GM18511 (cell line): Measurements from ENCODE around the gene PAK3.

Experiments used
- ATAC-seq: cut with Tn5 transposase; IDR thresholded peaks from one replicate; pipeline ENCODE4 v1.9.1; 2021; ENCODE audit warnings: mild to moderate bottlenecking, moderate library complexity; ENCODE audit not compliant: unreplicated experiment

Gene PAK3

DNA sequence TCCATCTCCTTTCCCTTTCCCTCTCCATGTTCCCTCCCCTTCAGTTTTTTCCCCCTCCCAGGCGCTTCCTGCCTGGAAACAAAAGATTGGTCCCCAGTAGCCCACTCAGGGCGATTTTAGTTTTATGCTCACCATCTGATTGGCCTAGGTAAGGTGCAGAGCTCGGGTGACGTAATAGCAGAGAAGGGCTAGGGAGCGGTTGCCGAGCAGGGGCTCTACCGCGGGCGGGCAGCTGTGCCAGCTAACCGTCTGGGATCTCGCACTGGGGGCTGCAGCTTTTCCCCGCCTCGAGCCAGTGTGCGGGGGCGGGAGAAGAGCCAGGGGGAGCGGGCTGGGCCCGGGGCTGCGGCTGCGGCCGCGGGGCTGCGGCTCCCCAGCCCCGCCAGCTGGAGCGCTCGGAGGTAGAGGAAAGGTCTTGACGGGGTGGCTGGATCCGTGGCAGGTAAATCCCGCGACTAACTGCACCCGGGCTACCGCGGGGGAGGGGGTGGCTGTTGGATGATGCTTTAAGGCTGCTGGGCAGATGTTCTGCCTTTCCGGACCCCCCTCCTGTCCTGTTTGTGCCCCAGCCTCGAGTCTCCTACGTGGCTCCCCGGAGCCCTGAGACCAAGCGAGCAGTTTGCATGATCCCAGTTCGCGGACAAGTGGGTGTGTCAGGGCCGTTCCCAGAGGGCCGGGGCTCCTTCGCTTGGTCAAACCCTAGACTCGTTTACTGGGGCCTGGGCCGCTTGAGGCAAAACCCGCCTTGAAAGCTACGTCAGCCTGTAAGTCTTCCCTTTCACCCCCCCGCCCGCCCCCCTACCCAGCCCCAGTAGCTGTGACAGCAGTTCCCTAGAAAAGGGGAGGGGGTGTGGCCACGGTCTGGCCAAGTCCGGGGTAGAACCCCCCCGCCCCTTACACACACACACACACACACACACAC, at the start of gene PAK3:
PAK3 (plus strand) TSS at position 218 of the 922 bp plus-strand sequence. CDS start 26,913 bp downstream, outside the sequence.
- peak; percentile 55 for ATAC-seq

DNA sequence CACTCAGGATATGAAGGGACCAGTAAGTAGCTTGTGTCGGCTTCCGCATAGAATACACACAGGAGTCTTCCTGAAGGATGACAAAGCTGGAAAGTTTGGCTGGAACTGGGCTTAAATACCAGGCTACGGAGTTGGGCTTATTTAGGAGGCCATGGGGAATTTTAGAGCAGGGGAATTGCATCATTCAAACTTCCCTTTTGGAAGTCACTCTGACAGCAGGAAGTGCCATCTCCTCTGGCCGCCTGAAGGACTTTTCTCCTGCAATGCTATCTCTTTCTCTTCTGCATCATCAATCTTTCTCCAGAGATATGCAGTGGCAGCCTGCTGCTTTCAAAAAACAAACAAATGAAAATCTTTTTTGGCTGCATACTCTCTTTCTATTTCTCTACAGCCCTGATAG, 48.4 kb upstream of the PAK3 start:
- ATAC-seq, result no peak

DNA sequence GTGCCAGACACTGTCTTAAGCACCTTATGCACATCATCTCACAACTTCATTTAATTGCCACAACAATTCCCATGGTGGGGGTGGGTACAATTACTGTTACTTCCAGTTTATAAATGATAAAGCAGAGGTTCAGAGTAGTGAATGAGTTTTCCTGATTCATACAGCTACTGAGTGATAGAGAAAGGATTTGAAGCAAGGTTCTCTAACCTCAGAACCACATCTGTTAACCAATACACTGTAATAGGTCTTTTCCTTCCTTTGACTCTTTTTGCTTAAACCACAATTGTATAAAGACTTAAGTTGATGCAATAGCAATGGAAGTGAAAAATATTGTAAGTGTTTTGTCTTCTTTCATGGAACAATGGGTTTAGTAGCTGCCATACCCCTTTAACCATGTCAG, 43.5 kb upstream of the PAK3 start:
- ATAC-seq, result no peak

DNA sequence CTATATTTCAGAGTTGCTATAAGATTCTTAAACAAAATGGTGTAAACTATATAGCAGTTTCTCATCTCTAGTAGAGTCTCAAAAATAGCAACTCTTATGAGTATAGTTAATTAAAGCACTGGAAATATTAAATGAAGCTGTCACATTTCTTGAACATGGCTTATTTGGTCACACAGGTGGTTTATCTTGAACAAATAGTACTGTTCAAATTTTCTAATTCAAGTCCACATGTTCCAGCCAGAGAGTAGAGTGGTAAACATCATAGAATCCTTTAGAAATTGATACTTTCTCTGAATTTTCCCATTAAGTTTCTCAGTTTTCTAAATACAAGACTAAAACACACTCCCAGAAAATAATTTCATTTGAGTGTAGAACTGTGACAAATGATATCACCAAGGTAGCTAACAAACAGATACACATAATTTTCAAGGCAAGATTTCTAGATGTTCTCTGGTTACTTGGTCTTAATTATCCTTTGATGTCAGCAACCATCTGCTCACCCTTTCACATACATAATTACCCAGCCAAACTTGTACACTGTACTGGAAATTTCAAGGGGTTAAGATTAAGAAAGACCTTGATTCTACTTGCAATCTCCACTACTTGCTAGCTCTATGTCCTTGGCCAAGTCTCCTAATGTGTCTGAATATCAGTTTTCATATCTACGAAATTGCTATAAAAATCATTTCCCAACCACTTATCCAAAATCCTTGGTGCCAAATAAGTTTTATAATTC, 24.3 kb upstream of the PAK3 start:
- ATAC-seq, result no peak

DNA sequence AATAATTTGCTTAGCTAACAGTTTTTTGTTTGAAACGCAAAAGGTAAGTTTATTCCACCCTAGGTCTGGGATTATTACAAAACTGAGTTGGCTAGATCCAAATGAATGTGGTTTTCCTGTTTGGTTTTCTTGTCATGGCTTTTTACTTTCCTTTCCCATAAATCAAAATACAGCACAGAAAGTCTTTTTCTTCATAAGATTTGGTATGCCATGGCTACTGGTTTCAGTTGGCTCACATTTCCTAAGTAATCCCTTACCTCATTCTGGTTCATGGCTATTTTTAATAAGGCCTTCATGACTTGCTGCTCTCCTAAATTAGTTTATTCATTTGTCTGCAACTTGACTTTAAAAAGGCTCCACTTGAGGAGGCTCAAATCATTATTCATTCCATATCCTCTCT, 12.9 kb upstream of the PAK3 start:
- ATAC-seq, result no peak

DNA sequence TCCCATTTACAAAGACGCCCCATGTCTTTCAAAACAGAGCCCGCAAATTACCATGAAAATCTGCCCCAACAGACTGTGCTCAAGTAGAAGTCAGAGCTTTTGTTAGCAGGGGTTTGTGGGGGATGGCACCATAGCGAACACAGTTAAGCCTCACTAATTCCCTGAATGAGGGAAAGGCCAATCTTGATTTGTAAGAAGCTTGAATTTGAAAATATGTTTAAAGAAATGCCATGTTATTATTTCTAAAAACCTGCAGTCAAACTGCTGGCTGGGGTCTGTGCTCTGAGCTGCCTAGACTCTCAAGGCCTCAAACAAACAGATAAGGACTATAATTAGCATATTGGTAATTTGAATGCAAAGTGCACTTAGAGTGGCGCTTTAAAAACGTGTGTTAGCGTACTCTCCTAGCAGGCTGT, 9.4 kb upstream of the PAK3 start:
- no peak for ATAC-seq

DNA sequence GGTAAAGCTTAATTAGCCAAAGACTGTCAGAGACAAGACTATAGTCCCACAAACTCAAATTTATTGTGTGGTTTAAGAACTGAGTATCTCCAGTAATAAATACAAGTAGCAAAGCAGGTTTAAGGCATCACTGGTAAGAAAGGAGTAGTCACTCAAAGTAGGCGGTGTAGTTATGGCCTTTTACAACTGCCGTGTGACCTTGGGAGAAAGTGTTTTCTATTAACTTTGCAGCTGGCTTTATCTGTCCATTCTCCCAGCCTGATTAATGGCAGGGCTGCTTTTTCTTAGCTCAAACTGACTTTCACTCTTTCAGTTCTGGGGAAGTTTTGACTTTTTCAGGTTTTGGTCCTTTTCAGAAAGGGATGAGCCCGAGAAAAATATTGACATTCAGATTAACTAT, 7.4 kb upstream of the PAK3 start:
- ATAC-seq, result no peak

DNA sequence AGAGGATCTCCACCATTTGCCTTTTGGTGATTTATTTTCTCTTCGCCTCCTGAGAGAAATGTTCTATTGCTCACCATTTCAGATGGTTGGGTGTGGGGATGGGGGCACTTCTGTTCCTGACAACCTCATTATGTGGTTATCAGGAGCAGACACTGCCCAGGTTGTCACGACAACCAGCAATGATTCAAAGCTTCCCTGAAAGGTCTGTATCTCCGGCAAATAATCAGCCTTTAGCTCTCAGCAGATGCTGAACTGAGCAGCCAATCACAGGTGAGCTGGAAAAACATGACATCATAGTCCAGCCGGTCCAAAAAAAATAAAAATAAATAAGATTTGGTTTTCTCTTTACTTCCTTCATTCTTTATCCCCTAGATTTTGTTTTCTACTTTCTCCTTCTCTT, 5.5 kb upstream of the PAK3 start:
- ATAC-seq, result no peak

DNA sequence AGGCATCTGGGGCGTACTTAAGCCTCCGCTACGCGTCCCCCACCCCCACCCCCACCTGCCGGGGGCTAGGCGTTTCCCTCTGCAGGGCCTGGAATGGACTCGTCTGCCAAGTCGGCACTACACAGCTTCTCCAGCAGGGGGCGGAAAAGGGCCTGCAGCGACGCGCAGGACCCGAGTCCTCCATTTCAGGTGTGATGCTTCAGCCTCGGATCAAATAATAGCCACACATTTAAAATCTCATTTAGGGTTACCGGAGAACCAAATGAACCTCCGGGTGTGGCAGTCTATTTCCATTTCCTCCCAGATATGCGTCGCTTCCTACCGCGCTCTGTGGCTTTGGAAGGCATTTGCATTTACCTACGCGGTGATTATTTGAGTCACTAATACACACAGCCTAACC, 2.9 kb downstream of the PAK3 start:
- peak; percentile 72 for ATAC-seq

DNA sequence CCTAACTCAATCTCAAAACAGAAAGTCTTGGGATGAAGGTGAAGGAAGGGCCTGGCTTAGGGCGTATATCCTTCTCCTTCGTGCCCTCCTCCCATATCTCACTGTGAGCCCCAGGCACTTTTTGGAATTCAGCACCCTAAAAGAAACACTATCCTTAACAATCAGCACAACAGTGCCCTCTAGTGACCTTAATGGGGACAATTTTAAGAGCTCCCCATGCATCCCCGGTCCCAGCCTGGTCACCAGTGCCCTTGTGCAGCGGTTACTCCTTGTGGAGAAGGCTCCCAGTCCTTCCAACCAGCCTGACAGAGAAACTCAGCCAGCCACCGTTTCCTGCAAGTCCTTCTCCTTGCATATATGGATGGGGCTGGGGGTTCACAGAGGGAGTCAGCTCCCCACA, 4.2 kb downstream of the PAK3 start:
- ATAC-seq, result peak; percentile 57

DNA sequence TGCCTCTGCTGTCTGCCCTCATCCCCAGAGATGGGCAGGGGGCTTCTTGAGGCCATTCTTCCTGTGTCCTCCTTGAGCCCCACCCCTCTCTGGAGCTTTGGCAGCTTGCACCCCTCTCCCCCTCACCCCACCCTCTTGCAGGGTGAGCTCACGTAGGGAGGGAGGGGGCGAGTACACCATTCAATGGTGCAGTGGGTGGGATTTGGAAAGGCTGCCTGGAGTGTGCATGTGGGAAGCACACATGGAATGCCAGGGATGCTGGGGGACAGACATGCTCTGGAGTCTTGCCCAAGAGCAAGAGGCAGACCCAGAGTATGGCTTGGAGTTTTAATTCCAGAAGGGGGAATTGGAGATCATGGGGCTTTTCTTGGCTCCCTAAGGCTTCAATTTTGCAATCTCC, 5.6 kb downstream of the PAK3 start:
- ATAC-seq, result no peak

DNA sequence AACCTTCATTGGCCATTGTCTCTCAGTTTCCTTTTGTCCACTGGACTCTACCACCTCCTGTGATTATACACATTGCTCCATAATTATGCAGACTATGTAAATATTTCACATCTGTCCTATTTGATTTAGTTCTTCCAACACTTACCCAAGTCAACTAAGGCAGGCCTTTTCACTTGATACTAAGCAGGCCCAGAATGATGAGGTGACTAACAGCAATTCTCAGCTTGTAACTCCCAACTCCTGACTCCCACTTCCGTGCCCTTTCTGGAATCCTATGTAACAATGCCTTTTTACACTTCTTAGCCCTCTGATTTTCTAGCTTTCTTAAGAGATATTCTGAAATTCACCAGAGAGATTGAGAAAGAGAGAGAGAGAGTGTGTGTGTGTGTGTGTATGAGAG, 6.6 kb downstream of the PAK3 start:
- ATAC-seq, result no peak

DNA sequence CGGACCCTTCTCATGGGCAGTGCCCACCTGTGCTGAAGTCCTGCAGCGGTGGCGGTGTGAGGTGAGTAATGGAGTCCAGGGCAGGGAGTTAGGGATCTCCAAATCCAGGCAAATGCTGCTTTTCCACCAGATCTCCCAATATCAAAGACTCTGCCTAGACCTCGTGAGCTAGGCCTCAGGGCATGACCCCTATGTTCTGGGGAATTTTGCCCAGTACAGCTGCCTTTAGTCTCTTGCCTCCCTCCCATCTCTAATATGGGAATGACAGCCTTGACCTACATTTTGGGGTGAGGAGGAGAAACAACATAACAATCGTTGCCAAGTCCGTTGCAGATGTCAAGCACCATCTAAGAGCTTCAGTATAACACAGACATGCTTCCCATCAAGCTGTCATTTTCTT, 7.3 kb downstream of the PAK3 start:
- no peak for ATAC-seq

DNA sequence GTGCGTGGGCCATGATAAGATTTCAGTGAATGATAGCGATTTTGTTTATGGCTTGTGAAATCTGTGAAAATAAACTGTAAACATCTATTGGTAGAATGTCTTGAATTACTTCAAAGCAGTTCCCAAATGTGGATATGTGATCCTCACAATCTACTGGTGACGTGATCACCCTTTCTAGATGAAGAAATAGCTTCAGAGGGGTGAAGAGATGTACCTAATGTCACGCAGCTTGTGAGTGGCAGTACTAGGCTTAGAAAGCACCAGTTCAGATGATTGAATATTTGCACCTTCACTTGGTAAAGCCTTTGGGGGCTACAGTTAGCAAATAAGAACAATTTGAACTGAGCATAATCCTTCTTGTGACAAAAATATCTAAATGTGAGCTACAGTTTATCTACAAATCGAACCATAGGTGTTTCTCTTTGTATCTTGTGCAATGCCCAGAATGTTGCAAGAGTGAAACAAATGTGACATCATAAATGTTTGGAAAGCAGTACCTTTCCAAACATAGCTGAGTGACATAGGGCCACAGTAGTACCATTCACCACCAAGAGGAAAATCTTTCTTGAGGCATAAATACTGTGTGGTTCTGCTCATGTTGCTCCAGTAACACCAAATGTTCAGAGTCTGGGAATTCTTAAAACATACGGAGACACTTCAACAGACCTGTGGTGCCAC, 14.2 kb downstream of the PAK3 start:
- no peak for ATAC-seq

DNA sequence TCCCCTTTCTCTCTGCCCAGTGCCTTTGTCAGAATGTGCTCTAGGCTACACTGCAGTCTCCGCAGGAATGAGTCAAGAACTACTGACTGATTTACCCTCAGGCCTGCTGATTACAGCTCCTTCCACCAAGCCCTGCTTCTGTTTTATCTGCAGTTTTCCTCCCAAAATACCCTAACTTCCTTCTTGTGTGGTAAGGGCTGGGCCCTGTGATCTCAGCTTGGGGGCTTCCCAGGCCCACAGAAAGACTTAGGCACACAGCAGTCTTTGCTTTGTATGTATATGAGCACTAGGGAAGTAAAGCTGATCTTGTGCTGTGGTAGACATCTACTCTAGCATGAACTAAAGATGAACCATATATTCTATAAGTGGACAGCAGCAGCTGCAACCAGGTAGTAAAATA, 18.8 kb downstream of the PAK3 start:
- ATAC-seq, result no peak

DNA sequence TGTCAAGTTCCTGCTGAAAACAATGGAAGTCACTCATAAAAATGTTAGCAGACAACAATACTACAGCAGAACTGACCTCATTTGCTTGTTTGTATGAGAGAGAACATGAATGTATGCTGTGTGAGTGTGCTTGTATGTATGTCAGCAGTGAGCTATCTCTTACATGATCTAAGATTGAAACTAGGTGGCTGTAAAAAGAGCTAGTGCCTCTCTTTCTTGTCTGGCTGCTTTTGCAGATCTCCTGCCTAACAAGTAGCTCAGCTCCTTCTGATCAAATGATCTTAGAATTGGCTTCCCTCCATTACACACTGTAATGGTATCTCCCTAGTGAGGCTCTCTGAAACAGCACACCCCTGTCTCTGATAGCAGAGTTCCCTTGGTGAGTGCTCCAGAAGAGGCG, 20.7 kb downstream of the PAK3 start:
- ATAC-seq, result no peak

DNA sequence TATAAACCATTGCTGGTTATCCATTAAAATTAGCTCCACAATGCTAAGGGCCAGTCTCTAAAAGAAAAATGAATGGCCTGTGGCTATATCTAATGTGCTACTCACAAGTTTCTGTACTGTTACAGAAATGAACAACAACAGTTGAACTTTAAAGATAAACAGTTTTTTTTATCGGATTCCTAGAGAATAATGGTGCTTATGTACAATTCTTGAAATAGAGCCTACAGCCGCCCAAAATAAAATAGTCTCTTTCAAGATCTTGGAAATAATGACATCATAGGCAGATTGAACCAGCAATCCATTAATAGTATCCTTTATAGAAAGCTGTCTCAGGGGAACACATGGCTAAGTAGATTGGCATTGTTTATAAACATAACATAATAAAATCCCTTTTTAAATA, 23.4 kb downstream of the PAK3 start:
- no peak for ATAC-seq

DNA sequence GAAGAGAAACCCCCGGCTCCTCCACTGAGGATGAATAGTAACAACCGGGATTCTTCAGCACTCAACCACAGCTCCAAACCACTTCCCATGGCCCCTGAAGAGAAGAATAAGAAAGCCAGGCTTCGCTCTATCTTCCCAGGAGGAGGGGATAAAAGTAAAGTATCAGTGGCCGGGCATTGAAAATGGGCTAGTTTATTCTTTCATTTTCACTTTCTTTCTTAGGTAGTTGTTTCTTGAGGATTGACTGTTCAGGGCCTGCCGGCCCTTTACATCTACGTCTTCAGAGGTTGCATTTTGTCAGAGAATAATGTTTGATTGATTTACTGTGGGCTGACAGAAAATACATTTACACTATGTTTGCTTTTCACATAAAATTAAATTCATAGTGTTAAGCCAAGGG, 27.1 kb downstream of the PAK3 start:
- ATAC-seq, result peak; percentile 71

DNA sequence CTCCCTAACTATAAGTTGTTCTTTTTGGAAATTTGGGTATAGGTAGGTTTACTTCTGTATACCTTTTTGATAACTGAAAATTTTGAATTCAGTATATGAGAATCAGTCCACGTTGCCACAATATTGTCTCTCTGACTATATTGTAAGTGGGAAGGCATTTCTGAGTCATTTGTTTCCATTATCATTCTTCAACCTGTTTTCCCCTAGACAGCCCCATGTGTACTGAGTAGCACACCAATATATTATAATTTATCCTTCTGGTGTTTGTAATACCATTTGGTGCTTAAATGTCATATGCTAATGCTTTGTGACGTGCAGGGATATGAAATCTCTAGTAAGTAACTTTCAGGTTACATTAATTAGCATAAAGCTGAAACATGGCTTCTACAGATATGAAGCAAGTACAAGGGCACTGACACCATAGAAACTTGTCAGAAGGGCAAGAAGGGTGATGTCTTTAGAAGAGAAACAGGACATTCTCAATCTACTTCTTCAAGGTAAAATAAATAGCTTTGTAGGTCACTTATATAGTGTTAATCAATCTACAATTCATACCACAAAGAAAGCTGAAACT, 27.7 kb downstream of the PAK3 start:
- ATAC-seq, result peak; percentile 36

DNA sequence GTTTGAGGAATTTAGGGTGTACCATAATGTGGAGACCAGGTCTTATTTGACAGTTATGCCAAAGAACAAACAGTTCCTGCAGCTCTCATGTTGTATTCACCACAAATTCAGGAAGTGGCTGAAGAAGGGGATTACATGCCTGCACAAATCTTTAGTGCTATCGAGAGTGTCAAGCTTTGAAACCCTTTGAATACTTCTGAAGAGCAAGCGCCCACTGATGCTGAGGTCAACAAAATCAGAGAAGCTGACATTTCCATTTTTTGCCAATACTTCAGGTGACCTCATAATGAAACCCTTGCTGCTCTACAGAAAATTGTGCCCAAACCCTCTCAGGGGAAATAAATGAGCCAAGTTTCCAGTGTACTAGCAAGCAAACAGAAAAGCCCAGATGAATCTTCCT, 28.4 kb downstream of the PAK3 start:
- peak; percentile 63 for ATAC-seq

DNA sequence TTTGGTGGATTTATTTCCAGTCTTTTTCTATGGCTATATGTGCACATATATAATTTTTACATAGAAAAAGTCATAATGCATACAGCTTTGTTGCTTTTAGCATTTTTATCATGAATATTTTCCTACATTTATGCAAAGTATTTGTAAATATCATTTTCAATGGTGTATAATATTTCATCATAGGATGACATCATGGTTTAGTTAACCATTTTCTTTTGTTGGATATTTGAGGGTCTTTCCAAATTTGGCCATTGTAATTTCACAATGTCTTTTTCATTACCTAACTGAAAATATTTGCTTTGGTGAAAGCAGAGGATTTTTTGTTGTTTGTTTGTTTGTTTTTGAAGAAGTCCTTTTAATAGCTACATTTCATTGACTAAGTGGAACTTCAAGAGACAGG, 31.0 kb downstream of the PAK3 start:
- ATAC-seq, result no peak
